GM11168 (cell line): ENCODE data around the gene STAM.

Source experiments
- in situ Hi-C: fragments of 300-500 bp; cut with MboI; formaldehyde crosslinking; loops from one replicate; pipeline ENCODE4 v1.12.0; 2022; ENCODE audit warnings: low sequenced_read_pairs; ENCODE audit not compliant: unreplicated experiment

STAM gene

DNA sequence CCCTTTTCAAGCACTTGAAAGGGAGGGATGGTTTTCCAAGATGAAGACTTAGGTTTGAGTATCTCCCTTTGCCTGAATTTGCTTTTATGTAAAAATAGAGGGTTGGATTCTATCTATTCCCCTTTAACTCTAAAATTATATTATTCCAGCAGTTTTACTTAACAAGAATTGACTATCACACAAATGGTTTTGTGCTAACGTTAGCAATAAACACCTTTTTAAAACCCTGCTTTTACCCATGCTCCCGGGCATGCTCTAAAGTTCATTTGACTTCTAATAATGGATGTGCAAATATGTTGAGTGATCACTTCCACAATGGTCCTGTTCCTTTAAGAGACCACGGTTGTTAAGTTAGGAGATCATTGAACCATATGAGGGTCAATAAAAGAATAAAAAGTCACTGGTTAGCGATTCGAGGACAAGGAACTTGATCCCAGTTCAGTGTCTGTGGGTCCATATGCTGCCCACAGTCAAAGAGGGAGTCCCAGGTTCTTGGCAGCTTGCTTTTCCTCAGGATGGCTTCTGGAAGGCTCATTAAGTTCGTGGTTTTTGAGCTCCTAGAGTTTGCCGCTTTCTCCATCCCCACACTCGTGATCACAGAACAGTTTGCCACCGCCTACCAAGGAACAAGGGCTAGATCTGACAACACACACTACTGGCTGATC lies 108.0 kb downstream of the STAM start, which contains the start of gene TMEM236:
TSS of gene TMEM236 (plus strand) at position 421 of the 665 bp plus-strand sequence. CDS start at position 516, 95 bp downstream.
- in situ Hi-C loops: no loop called here

DNA sequence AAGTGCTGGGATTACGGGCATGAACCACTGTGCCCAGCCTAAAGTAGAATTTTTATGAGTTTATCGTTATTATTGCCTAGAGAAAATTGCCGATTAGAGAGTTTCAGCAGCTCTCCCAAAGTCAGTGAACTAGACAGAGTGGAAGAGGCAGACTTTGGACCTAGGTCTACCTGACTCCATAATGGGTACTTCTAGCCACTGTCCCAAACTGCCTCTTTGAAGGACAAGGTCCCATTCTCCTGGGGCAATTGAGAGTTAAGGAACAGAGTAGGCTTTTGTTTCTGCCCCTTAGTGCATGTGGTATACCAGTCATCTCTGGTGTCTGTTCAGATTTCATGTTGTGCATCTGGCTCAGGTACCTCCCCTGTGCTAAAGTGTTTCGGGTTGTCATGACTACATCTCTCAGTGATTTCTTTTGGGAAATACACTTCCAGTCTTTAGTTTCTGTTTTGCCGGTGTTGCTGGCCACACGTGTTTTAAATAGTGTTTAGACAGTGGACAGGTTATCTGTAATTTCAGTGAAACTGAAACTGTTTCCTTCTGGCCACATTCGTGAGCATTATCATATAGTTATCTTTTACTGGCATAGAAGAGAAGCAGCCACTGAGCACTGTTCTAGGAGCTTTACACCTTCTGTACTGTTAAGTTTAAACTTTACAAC lies 112.7 kb downstream of the STAM start:
- in situ Hi-C loops: no loop called here

DNA sequence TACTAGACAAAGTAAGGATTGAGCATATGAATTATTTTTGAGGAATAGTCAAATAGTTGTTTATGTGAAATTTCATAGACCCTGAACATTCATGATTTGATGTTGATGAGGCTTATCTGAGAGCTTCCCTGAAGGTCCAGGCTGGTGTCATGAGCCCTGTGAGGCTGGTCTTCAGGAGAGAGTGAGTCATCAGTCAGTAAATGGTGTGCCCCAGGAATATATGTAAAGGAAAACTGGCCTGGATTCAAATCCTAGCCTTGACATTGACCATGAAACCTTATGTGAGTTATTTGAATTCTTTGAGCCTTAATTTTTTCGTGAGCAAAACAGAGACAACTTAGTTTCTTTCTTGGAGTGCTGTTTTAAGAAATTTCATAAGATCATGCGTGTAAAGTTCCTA lies 114.2 kb downstream of the STAM start:
- in situ Hi-C loops: no loop called here

DNA sequence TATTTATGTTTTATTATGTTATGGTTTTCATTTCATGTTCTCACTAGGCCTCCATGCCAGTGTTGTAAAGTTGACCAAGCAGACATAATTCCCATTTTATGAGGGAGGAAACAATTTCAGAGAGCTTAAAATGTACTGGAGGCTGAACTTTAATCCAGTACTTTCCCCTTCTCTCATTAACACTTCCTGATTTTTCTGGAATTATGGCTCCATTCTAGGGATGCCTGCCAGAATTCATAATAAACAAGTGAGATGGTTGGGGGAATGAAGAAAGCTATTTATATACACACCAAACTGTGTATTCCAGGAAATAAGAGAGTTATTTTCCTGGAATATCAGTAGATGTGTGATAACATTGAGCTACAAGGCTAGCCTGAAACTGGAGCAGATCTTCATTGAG lies 114.9 kb downstream of the STAM start:
- in situ Hi-C loops: no loop called here

DNA sequence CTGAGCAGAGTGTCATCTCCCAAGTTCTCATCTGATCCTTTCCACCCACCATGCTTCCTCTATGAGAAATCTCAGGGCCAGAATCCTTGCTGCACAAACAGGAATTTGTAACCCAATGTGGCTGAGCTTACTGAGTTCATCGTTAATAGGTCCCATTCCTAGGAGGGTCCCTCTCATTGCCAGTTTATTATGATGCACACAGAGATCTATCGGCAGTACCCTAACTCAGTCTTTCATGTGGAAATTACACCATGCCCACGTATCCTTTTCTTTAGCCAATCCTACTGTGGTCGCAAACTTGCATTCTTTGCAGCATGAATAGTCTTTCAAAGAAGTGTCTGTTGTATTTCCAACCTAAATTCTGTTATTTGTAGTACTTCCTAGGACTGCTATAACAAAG lies 120.2 kb downstream of the STAM start:
- in situ Hi-C loops: no loop called here

DNA sequence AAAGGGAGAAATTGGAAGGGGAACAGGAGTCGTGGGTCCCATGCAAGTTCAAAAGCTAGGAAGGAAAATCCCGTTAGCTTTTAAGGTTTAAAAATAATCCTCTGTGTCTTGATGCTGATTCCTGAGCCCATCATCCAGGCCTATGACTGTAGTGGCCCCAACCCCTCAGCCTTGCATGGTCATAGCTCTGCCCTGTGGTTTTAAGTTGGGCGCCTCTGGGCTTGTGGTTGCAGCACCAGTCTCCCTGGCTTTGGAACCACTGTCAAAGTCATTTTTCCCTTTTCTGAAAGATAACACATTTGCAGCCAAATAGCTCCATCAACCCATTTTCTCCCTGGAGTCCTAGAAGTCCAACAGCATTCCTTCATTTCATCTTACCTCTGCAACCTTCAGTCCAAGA lies 121.7 kb downstream of the STAM start:
- in situ Hi-C loops: no loop called here
